ENCODE measurements around the gene TEX10. TPM values are rescaled to one million over a fixed set of nuclear protein-coding genes. Genes with fewer than 3 reads are reported as not detected.

The TEX10 gene
- total and polyA plus RNA-seq, 2 of the 13 experiments (the other 11 are each of a cell fraction or from before 2014, with no cell fraction given): 18.1 to 38.7 TPM

GRCh38 chr9:100352727-100353505, at the start of gene TEX10 (continued):
- TF ChIP-seq KDM5A (IDR thresholded peaks at IDR 0.05; ENCODE audit: borderline replicate concordance, low read length): peak; percentile 19; the same call in 1 of the 2 replicates
- TF ChIP-seq FUBP1 (CRISPR knock-in tag; IDR thresholded peaks at IDR 0.05; ENCODE audit: borderline replicate concordance): no peak
- TF ChIP-seq, protein P1, sequence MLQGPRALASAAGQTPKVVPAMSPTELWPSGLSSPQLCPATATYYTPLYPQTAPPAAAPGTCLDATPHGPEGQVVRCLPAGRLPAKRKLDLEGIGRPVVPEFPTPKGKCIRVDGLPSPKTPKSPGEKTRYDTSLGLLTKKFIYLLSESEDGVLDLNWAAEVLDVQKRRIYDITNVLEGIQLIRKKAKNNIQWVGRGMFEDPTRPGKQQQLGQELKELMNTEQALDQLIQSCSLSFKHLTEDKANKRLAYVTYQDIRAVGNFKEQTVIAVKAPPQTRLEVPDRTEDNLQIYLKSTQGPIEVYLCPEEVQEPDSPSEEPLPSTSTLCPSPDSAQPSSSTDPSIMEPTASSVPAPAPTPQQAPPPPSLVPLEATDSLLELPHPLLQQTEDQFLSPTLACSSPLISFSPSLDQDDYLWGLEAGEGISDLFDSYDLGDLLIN (CRISPR knock-in tag; IDR thresholded peaks at IDR 0.05; ENCODE audit: borderline replicate concordance): peak; percentile 84; the same call in 1 of the 2 replicates
- TF ChIP-seq ZNF510 (CRISPR knock-in tag; IDR thresholded peaks at IDR 0.05; ENCODE audit: low read depth): peak; percentile 79; the same call in 1 of the 2 replicates
- no peak for TF ChIP-seq ZBTB37 (CRISPR knock-in tag; IDR thresholded peaks at IDR 0.05)
- TF ChIP-seq ELF1 (CRISPR knock-in tag; IDR thresholded peaks at IDR 0.05): peak; percentile 91
- TF ChIP-seq DNMT3B (CRISPR knock-in tag; conservative IDR thresholded peaks at IDR 0.05): peak; percentile 76; the same call in 1 of the 2 replicates
- no peak for TF ChIP-seq MATR3 (CRISPR knock-in tag; IDR thresholded peaks at IDR 0.05)
- peak; percentile 87 for TF ChIP-seq ZNF431 (CRISPR knock-in tag; IDR thresholded peaks at IDR 0.05; ENCODE audit: borderline replicate concordance, low read depth)
- 0 out of 2 replicates have a peak, but pooled peaks have one; percentile 38 for TF ChIP-seq ZFP1 (CRISPR knock-in tag; IDR thresholded peaks at IDR 0.05)
- TF ChIP-seq TP53 (CRISPR knock-in tag; conservative IDR thresholded peaks at IDR 0.05): 0 out of 2 replicates have a peak, but pooled peaks have one; percentile 32
- peak; percentile 60 for TF ChIP-seq ZNF124 (CRISPR knock-in tag; IDR thresholded peaks at IDR 0.05)
- peak; percentile 98 for TF ChIP-seq MAX (IDR thresholded peaks at IDR 0.05)
- peak; percentile 54; the same call in 1 of the 2 replicates for TF ChIP-seq NR1H2 (CRISPR knock-in tag; IDR thresholded peaks at IDR 0.05; ENCODE audit: borderline replicate concordance, low read depth)
- TF ChIP-seq ATF5 (CRISPR knock-in tag; IDR thresholded peaks at IDR 0.05; ENCODE audit: low read depth): 0 out of 2 replicates have a peak, but pooled peaks have one; percentile 45
- TF ChIP-seq ZBTB34 (CRISPR knock-in tag; IDR thresholded peaks at IDR 0.05): no peak; the same call in 1 of the 2 replicates
- peak; percentile 38 for TF ChIP-seq NCOA2 (CRISPR knock-in tag; IDR thresholded peaks at IDR 0.05)
- TF ChIP-seq ZNF619 (CRISPR knock-in tag; IDR thresholded peaks at IDR 0.05): 0 out of 2 replicates have a peak, but pooled peaks have one; percentile 59
- peak; percentile 46; the same call in 1 of the 2 replicates for TF ChIP-seq HOMEZ (CRISPR knock-in tag; IDR thresholded peaks at IDR 0.05; ENCODE audit: low read depth)
- TF ChIP-seq ATF3 (CRISPR knock-in tag; IDR thresholded peaks at IDR 0.05): no peak
